IPS-15b (cell line): Measurements from ENCODE around the gene PLS1.
A peak's percentile ranks its signal among the peaks of the same experiment; 100 is the strongest.
"Not testable (repeated sequence)": the region's sequence is repeated elsewhere in the genome, so short reads cannot be mapped to it uniquely, and the experiment has no call there.

Experiments
- H3K27me3 ChIP-seq: one replicate; pipeline ENCODE4 v1.6.1; 2013; ENCODE audit warnings: low read length; ENCODE audit not compliant: control insufficient read depth, insufficient read depth
- H3K36me3 ChIP-seq: one replicate; pipeline ENCODE4 v1.6.1; 2013; ENCODE audit warnings: low read length; ENCODE audit not compliant: control insufficient read depth, insufficient read depth
- H3K4me1 ChIP-seq: one replicate; pipeline ENCODE4 v1.6.1; 2013; ENCODE audit warnings: mild to moderate bottlenecking, low read length; ENCODE audit not compliant: control insufficient read depth, insufficient read depth
- H3K4me3 ChIP-seq: one replicate; pipeline ENCODE4 v1.5.1; 2013; ENCODE audit warnings: low read depth, low read length
- H3K9ac ChIP-seq: one replicate; pipeline ENCODE4 v1.6.1; 2013; ENCODE audit warnings: low read depth, mild to moderate bottlenecking, low read length
- H3K9me3 ChIP-seq: one replicate; pipeline ENCODE4 v1.6.1; 2013; ENCODE audit warnings: mild to moderate bottlenecking, low read length; ENCODE audit not compliant: control insufficient read depth, insufficient read depth

The PLS1 gene

GRCh38 chr3:142595951-142596725 is at the start of gene PLS1:
Gene PLS1 (plus strand): TSS chr3:142596393. CDS start chr3:142664238, 67,845 bp downstream.
- Histone ChIP-seq H3K9me3 (no peaks in the 10 kb centered on the region), H3K36me3 (no peaks in the 10 kb centered on the region), H3K4me1 (peaks cover 3% of the 10 kb centered on the region), H3K27me3 (peaks cover 10% of the 10 kb centered on the region), H3K4me3 (peak within 1 kb of the TSS; percentile 76), H3K9ac (peak within 1 kb of the TSS; percentile 57)

- Histone ChIP-seq H3K27me3 (no peaks in the 10 kb centered on the region), H3K9ac (no peak overlapping the region), H3K4me1 (no peaks in the 10 kb centered on the region), H3K36me3 (no peaks in the 10 kb centered on the region), H3K4me3 (no peak overlapping the region), H3K9me3 (no peaks in the 10 kb centered on the region)
Measured at GRCh38 chr3:142549986-142550385, 46.2 kb upstream of the PLS1 start.

- not testable (repeated sequence) for H3K9ac ChIP-seq, H3K36me3 ChIP-seq, H3K4me1 ChIP-seq, H3K4me3 ChIP-seq, H3K27me3 ChIP-seq, H3K9me3 ChIP-seq
Measured at GRCh38 chr3:142552579-142552978, 43.6 kb upstream of the PLS1 start.

DNA sequence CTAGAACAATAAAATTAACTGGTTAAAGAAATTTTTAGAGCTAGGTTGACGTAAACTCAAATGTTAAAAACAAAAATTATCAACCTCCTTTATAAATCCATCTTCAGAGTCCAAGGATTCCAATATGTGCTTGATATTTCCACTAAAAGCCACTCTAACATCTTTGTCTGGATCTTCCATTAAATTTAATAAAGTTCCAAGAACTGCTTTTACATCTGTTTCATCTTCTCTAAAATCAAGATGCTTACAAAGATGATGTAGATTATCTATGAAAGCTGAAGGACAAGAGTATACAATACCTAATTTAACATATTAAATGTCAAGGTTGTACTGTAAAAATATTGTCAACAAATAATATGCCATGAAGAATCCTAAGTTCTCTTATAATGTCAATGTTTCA is 42.5 kb upstream of the PLS1 start:
- Histone ChIP-seq H3K27me3 (no peaks in the 10 kb centered on the region), H3K36me3 (no peaks in the 10 kb centered on the region), H3K4me1 (no peaks in the 10 kb centered on the region), H3K9ac (no peak overlapping the region), H3K4me3 (no peak overlapping the region), H3K9me3 (no peaks in the 10 kb centered on the region)

GRCh38 chr3:142560118-142560517 is 36.1 kb upstream of the PLS1 start:
- no peak overlapping the region for H3K9ac ChIP-seq
- H3K36me3 ChIP-seq: no peaks in the 10 kb centered on the region
- H3K27me3 ChIP-seq: no peaks in the 10 kb centered on the region
- H3K4me3 ChIP-seq: no peak overlapping the region
- no peaks in the 10 kb centered on the region for H3K9me3 ChIP-seq
- H3K4me1 ChIP-seq: no peaks in the 10 kb centered on the region

DNA sequence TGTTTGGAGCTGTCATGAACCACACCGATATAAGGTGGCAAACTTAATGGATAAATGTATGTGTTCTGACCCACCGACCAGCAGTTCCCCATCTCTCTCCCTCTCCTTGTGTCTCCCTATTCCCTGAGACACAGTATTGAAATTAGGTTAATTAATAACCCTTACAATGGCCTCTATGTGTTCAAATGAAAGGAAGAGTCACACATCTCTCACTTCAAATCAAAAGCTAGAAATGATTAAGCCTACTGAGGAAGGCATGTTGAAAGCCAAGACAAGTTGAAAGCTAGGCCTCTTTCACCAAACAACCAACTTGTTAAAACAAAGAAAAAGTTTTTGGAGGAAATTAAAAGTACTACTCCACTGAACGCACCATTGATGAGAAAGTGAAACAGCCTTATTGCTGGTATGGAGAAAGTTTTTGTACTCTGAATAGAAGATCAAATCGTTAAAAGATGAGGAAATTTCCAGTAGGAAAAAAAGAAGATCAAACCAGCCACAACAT is 32.6 kb upstream of the PLS1 start:
- H3K9me3 ChIP-seq: no peaks in the 10 kb centered on the region
- H3K36me3 ChIP-seq: no peaks in the 10 kb centered on the region
- no peak overlapping the region for H3K9ac ChIP-seq
- H3K4me3 ChIP-seq: no peak overlapping the region
- H3K4me1 ChIP-seq: no peaks in the 10 kb centered on the region
- H3K27me3 ChIP-seq: no peaks in the 10 kb centered on the region

GRCh38 chr3:142566096-142566495 is 30.1 kb upstream of the PLS1 start:
- Histone ChIP-seq H3K36me3 (no peaks in the 10 kb centered on the region), H3K9me3 (no peaks in the 10 kb centered on the region)

DNA sequence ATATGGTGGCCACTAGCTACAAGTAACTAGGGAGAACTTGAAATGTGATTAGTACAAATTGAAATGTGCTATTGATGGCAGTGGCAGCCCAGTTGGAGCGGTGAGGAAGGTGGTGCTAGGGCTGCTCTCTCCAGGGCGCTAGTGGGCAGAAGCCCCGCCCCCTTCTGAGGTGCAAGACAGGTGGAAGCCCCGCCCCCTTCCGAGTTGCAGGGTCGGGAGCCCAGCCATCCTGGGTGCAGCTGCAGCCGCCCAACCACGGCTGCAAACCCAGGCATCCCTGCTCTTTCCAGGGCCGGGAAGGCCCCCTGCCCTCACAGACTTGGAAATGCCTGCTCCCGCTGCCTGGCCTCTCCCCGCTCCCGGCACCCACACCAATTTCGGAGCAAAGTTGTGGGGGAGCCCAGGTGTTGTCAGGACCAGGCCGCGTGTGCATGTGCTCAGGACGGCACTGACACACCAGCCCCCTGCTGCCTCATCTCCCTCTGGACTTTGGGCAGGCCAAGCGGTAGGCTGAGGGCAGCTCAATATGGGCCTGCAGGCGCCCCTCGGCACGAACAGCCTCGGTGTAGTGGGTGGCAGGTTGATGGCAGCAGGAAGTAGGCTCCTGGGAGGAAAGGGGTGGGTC is 27.7 kb upstream of the PLS1 start:
- no peaks in the 10 kb centered on the region for H3K4me1 ChIP-seq
- H3K9ac ChIP-seq: peak overlapping the region; percentile 37
- no peaks in the 10 kb centered on the region for H3K27me3 ChIP-seq
- peak overlapping the region; percentile 80 for H3K4me3 ChIP-seq
- H3K36me3 ChIP-seq: no peaks in the 10 kb centered on the region
- H3K9me3 ChIP-seq: no peaks in the 10 kb centered on the region

More at GRCh38 chr3:142566096-142566495, 30.1 kb upstream of the PLS1 start:
- no peak overlapping the region for H3K4me3 ChIP-seq
- no peaks in the 10 kb centered on the region for H3K4me1 ChIP-seq
- no peaks in the 10 kb centered on the region for H3K27me3 ChIP-seq
- no peak overlapping the region for H3K9ac ChIP-seq

- not testable (repeated sequence) for H3K9me3 ChIP-seq, H3K27me3 ChIP-seq, H3K4me1 ChIP-seq, H3K36me3 ChIP-seq, H3K9ac ChIP-seq, H3K4me3 ChIP-seq
Measured at GRCh38 chr3:142569422-142569821, 26.8 kb upstream of the PLS1 start.

DNA sequence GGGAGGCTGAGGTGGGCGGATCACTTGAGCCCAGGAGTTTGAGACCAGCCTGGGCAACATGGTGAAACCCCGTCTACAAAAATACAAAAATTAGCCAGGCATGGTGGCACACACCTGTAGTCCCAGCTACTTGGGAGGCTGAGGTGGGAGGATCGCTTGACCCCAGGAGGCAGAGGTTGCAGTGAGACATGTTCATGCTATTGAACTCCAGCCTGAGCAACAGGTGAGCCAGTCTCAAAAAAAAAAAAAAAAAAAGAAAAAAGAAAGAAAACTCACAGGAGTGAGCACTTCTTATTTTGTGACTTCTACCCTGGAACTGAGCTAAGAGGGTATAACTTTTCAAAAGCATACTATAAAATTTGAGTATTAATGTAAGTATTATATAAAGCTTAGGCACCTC is 22.0 kb upstream of the PLS1 start:
- H3K4me1 ChIP-seq, H3K36me3 ChIP-seq, H3K4me3 ChIP-seq, H3K27me3 ChIP-seq, H3K9ac ChIP-seq, H3K9me3 ChIP-seq: not testable (repeated sequence)

GRCh38 chr3:142574665-142575064 is 21.5 kb upstream of the PLS1 start:
- no peaks in the 10 kb centered on the region for H3K9me3 ChIP-seq
- H3K36me3 ChIP-seq: no peaks in the 10 kb centered on the region
- no peaks in the 10 kb centered on the region for H3K4me1 ChIP-seq

DNA sequence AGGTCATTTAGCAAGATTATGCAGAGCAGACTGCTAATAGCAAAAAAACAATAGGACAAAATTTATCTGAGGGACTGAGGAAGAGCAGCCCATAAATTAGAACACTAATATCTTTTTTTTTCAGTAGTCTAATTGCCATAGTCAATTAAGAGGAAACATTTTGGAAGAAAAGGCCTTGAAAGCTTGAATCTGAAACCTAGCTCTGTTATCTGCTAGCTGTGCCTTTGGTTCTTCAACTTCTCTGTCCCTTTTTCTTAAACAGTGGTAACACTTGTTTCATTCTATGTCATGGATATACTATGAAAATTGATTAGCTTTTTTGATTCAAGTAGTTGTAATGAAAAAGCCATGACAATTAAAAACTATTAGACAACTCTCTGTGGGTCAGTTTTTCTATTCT is 19.4 kb upstream of the PLS1 start:
- Histone ChIP-seq H3K4me3 (no peak overlapping the region), H3K4me1 (no peaks in the 10 kb centered on the region), H3K36me3 (no peaks in the 10 kb centered on the region), H3K9me3 (no peaks in the 10 kb centered on the region), H3K9ac (no peak overlapping the region), H3K27me3 (no peaks in the 10 kb centered on the region)

More at GRCh38 chr3:142574665-142575064, 21.5 kb upstream of the PLS1 start:
- Histone ChIP-seq H3K4me3 (no peak overlapping the region), H3K27me3 (no peaks in the 10 kb centered on the region), H3K9ac (no peak overlapping the region)
